ENCODE data around the gene ARHGAP31. TPM values are rescaled to one million over a fixed set of nuclear protein-coding genes. Genes with fewer than 3 reads are reported as not detected.

Gene ARHGAP31
- total and polyA plus RNA-seq, 9 donors = 6.3 to 41.4 (median 21.3) TPM

- H3K36me3 ChIP-seq = no peaks in the 10 kb centered on the region
- H3K4me1 ChIP-seq (ENCODE audit: insufficient read depth) = no peaks in the 10 kb centered on the region
- H3K27ac ChIP-seq = no peak overlapping the region
- no peaks in the 10 kb centered on the region for H3K27me3 ChIP-seq
- intact Hi-C loops (cut with DNase I) = no loop called here
- H3K4me3 ChIP-seq = no peak overlapping the region
- no peak for DNase-seq
- no peak for TF ChIP-seq CTCF (IDR thresholded peaks at IDR 0.05)
- peaks cover 0 to 8% of the 10 kb centered on the region in 2 donors for H3K9me3 ChIP-seq
- WGBS, 3 donors = 98 to 100% (median 99%) methylated on average over 1 of the region's 1 CpG
Observed at GRCh38 chr3:119427669-119428068, 133.5 kb downstream of the ARHGAP31 start.

- intact Hi-C loops (cut with DNase I) = no loop called here
- H3K9me3 ChIP-seq = peaks cover 0 to 8% of the 10 kb centered on the region in 2 donors
Observed at GRCh38 chr3:119428538-119428937, 134.4 kb downstream of the ARHGAP31 start.

GRCh38 chr3:119433613-119434325, 139.6 kb downstream of the ARHGAP31 start:
- peaks cover 0 to 8% of the 10 kb centered on the region in 2 donors for H3K9me3 ChIP-seq
- no peak overlapping the region for H3K27ac ChIP-seq
- intact Hi-C loops (cut with DNase I) = no loop called here
- H3K4me3 ChIP-seq = no peak overlapping the region
- TF ChIP-seq POLR2A (IDR thresholded peaks at IDR 0.05) (no peak), EP300 (IDR thresholded peaks at IDR 0.05) (no peak), CTCF (IDR thresholded peaks at IDR 0.05) (no peak)
- H3K27me3 ChIP-seq = no peaks in the 10 kb centered on the region
- no peaks in the 10 kb centered on the region for H3K4me1 ChIP-seq (ENCODE audit: insufficient read depth)
- WGBS, 3 donors = 94 to 97% (median 94%) methylated on average over 3 of the region's 3 CpGs
- H3K36me3 ChIP-seq = no peaks in the 10 kb centered on the region
- DNase-seq = no peak

More at GRCh38 chr3:119428538-119428937, 134.4 kb downstream of the ARHGAP31 start:
- no peak for DNase-seq
- Histone ChIP-seq H3K36me3 (no peaks in the 10 kb centered on the region), H3K27me3 (no peaks in the 10 kb centered on the region), H3K27ac (no peak overlapping the region), H3K4me3 (no peak overlapping the region), H3K4me1 (ENCODE audit: insufficient read depth) (no peaks in the 10 kb centered on the region)
- no peak for TF ChIP-seq CTCF (IDR thresholded peaks at IDR 0.05)
- 84 to 97% (median 92%) methylated on average over 1 of the region's 1 CpG for WGBS, 3 donors

GRCh38 chr3:119434703-119435102, 140.5 kb downstream of the ARHGAP31 start:
- Histone ChIP-seq H3K4me3 (no peak overlapping the region), H3K27me3 (no peaks in the 10 kb centered on the region), H3K9me3 (peaks cover 0 to 4% of the 10 kb centered on the region in 2 donors), H3K4me1 (ENCODE audit: insufficient read depth) (no peaks in the 10 kb centered on the region), H3K36me3 (no peaks in the 10 kb centered on the region), H3K27ac (no peak overlapping the region)
- no peak for DNase-seq
- 93 to 98% (median 97%) methylated on average over 4 of the region's 4 CpGs for WGBS, 3 donors
- TF ChIP-seq POLR2A (IDR thresholded peaks at IDR 0.05) = no peak
- TF ChIP-seq EP300 (IDR thresholded peaks at IDR 0.05) = no peak
- no peak for TF ChIP-seq CTCF (IDR thresholded peaks at IDR 0.05)
- intact Hi-C loops (cut with DNase I) = no loop called here
